GM18909 (cell line): ENCODE data around the gene QRSL1.
"Not testable (repeated sequence)": the region's sequence is repeated elsewhere in the genome, so short reads cannot be mapped to it uniquely, and the experiment has no call there.

Source experiments
- ATAC-seq: cut with Tn5 transposase; IDR thresholded peaks from one replicate; pipeline ENCODE4 v1.9.1; 2021; ENCODE audit warnings: mild to moderate bottlenecking; ENCODE audit not compliant: unreplicated experiment, poor library complexity

The QRSL1 gene

DNA sequence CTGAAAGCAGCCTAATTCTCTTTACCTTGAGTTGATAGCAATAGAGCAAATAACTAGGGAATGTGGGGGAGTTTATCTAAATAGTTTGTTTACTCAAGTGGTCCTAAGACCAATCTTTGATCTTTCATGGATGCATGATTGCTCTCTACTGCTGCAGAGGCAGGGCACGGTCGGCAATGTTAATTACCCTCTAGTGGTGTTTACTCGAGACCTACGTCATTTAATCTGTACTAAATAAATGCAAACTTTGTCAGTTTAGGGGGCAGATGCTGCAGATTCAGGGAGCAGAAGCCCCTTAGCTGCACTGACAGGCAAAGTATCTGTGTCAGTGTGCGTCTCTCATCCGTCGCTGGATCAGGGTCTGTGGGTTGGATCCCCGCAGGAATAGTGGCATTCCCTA lies 7.0 kb upstream of the QRSL1 start:
- ATAC-seq: no peak

DNA sequence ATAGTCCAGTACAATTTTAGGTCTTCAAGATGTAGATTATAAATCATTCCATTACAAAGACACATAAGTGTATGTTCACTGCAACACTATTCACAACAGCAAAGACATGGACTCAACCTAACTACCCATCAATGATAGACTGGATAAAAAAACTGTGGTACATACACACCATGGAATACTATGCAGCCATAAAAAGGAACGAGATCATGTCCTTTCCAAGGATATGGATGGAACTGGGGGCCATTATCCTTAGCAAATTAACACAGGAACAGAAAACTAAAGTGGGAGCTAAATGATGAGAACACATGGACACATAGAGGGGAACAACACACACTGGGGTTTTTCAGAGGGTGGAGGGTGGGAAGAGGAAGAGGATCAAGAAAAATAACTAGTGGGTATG lies 6.3 kb upstream of the QRSL1 start:
- ATAC-seq: no peak

DNA sequence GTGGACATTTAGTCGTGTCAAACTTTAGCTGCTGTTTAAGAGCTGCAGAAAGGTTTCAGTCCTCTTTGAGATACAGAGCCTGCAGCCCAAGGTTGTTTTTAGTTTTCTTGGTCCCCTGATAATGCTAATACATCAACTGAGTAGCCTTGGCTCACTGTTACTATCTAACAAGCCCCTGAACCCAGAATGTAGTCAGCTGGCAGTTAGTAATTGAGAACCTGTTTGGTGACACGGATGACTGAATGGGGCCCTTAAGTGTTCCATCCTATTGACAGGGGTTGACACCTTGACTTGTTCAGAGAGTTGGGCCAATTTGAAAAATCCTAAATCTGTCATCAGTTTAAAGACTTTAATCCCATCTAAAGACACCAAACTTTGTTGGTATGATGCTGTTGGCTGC lies 2.9 kb upstream of the QRSL1 start:
- ATAC-seq: peak; percentile 39

DNA sequence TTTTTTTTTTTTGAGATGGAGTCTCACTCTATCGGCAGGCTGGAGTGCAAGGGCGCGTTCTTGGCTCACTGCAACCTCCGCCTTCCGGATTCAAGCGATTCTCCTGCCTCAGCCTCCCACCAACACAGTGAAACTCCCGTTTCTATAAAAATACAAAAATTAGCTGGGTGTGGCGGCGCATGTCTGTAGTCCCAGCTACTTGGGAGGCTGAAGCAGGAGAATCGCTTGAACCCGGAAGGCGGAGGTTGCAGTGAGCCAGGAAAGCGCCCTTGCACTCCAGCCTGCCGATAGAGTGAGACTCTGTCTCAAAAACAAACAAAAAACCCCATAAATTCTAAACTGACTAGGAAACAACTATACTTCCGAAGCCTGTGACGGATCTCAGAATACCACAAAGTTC lies 1.6 kb upstream of the QRSL1 start:
- ATAC-seq: not testable (repeated sequence)

DNA sequence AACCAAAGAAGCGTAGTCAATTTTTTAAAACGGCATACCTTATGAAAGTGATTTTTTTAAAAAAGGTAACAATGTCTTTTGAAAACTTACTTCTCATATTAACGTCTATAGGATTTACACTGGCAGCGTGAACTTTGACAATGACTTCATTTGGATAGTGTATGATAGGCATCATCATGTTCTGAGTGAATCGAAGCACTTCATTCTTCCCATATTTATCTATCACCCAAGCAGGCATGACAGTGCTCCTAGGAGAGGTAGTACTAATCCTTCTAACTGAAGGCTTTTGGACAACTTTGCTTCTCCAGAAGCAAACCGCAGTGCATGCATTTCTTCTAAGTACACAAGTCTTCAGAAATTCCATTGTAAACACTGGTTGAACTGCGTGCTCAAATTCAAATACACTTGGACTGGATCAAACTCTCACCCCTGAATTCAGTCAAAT lies 698 bp upstream of the QRSL1 start:
- ATAC-seq: peak; percentile 1

DNA sequence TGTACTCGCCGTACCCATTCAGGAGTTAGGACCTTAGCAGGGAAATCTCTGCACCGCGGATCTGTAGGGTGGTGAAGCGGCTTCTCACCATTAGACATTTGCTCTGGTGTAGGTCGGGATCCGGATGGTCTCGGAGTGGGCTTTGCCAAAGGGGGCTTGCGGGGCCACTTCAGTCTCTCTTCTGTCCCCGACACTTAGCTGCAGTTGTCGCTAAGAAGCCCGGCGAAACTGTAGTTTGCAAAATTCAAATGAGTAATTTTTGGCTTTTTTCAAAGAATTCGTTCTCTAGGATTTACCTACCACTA lies 433 bp downstream of the QRSL1 start:
- no peak for ATAC-seq

DNA sequence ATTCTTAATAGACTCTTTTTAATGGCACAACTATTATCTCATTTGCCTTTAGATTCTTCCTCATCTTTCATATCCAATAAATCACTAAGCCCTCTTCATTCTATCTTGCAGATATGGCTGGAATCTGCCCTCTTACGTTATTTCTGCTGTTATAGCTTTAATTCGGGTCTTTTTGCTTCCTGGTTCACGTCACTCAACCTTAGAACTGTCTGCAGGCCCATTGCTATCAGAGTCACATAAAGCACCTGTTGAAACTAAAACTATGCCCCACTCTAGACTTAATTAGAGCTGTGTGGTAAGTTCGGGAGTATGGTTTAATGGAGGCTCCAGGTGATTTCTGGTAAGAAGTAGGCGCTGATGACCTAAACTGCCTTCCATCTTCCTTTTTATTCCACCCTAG lies 988 bp downstream of the QRSL1 start:
- no peak for ATAC-seq

DNA sequence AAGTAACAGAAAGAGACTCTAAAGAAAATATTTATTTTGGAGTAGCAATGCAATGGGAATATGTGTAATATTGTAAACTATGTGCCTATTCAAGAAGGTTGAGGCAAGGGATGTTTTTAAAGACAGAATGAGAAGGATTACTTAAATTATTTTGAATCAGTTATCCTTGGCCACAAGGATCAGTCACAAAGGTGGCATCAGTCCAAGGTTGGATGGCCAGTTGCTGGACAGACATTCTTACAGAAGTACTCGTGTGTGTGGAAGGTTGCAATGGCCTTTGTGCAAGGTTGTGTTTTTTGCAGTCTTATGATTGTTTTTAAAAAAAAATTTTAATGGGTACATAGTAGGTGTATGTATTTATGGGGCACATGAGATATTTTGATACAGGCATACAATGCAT lies 2.0 kb downstream of the QRSL1 start:
- no peak for ATAC-seq

DNA sequence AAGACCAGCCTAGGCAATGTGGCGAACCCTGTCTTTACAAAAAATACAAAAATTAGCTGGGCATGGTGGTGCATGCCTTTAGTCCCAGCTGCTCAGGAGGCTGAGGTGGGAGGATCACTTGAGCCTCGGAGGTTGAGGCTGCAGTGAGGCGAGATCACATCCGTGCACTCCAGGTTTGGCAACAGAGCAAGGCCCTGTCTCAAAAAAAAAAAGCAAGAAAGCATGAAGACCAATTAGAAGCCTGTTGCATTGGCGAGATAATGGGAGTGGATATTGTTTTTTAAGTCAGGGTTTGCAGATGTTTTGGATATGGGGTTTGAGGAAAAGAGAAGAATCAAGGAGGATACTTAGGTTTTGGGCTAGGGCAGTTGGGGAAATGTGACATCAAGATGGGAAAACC lies 5.2 kb downstream of the QRSL1 start:
- no peak for ATAC-seq

DNA sequence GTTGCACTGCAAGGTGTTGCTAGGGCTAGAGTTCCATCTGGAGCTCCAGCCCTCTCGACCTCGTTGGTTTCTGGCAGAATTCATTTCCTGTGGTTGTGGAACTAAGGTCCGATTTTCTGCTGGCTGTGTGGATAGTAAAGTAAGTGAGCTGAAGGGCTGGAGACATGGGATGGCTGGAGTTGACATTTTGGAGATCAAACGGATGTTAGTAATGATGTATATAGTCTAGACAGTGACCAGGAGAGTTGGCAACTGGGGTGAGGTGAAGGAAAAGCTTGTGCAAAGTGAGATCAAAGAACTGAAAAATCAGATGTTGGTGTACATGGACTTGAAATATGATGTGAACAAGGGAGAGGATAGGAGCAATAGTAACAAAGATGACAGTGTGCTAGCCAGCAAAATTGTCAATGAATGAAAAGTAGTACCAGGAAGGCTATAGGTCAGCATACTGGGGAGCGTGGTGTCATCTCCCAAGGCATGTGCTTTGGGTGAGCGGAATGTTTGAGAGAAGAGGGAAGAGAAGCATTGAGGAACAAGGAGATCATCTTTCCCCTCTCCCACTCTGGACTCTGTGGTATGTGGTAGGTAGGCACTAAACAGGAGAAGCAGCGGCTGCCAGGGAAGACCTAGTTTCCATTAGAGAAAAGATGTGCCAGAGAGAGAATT lies 7.8 kb downstream of the QRSL1 start:
- ATAC-seq: peak; percentile 35

DNA sequence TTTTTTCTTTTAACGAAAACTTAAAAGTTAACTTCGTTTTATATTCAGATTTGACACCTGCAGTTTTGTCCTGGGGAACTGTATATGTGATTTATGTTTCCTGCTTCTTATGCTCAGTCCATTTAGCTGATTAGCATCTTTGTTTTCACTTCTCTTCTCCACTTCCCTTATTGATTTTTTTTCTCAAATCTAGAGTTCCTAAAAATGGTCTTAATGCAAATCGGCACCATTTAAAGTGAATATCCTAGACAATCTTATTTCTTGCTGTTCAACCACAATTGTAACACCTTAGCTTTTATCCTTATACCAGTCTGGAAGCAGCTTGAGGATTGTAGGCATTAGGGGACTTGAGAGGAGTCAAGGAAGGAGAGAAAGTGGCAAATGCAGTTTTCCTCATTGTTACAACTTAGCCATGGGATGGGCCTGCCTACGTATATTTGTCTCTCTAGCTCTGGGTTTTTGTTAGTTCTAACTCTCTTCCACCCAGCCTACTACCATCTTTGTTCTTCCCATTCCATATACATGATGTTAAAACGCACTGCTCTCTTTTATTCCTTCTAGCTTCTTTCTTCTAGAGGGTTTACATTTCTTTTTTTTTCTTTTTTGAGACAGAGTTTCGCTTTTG lies 8.5 kb downstream of the QRSL1 start:
- peak; percentile 73 for ATAC-seq

DNA sequence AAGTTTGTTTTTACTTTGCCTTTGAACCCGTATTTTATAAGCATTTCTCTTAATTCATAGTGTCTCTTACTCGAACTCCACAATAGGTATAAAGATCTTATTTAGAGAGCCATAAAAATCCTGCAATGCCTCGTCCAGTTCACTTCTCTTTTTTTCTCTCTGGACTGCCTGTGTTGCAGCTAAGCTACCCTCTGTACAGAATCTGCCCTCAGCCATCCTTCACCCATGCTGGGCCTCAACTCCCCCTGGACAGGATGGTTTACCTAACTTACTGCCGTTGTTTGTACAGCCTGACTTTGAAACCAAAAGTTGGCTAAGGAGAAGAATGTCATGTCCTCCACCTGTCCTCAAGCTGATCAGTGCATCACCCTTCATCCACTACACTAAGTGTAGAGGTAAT lies 10.4 kb downstream of the QRSL1 start:
- ATAC-seq: no peak

DNA sequence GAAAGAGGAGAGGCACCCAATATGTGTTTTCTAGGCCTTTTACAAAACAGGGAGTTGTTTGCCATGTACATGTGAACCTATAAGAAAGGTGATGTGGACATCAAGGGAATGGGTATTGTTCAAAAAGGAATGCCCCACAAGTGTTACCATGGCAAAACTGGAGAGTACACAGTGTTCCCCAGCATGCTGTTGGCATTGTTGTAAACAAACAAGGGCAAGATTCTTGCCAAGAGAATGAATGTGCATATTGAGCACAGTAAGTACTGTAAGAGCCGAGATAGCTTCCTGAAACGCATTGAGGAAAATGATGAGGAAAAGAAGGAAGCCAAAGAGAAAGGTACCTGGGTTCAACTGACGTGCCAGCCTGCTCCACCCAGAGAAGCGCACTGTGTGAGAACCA lies 13.1 kb downstream of the QRSL1 start:
- ATAC-seq: no peak

DNA sequence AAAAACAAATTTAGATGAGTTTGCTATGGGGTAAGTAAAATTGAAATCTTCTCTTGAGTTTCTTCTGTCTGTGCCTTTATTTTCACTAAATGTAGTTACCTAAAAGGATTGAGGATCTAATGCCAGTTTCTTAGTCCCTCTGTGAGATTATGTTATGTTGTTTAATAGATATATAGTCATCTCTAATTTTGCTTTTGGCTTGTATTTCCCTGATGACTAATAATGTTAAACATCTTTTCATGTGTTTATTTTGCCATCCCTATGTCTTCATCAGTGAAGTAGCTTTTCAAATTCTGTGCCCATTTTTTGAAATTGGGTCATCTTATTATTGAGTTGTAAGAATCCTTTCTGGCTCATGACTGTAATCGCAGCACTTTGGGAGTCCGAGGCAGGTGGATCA lies 13.7 kb downstream of the QRSL1 start:
- no peak for ATAC-seq

DNA sequence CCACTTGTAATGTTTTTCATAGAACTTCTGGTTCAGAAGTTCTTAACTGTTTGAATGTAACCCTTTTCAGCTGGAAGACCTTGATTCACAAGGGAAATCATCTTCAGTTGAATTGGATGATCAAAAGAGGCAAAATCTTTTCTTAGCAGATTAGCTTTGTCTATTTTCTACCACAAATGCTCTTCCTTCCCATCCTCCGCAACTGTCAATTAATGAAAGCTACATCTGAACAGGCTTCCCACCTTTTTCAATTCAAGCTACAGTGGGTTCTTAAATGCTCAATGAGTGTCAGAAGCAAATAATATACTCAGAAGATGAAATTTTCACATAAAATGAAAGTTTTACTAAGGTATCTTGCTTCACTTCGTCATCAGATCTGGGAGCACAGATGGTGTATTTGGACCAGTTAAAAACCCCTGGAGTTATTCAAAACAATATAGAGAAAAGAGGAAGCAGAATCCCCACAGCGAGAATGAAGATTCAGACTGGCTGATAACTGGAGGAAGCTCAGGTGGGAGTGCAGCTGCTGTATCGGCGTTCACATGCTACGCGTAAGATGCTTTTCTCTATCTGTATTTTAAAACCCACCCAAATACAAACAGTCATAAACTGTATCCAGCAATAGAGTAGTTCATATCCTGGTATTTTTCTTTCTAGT lies 19.4 kb downstream of the QRSL1 start:
- peak; percentile 65 for ATAC-seq

DNA sequence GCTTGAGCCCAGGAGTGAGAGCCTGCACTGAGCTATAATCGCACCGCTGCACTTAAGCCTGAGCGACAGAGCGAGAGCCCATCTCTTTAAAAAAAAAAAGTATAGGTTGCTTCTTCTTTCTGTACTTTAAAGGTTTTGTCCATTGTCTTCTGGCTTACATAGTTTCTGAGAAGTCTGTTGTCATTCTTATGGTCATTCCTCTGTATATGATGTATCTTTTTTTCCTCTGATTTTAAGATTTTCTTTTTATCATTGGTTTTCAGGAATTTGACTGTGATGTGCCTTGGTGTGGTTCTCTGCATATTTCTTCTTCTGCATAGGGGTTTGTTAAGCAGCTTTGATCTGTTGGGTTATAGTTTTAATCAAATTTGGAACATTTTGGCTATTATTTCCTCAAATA lies 29.1 kb downstream of the QRSL1 start:
- ATAC-seq: no peak

DNA sequence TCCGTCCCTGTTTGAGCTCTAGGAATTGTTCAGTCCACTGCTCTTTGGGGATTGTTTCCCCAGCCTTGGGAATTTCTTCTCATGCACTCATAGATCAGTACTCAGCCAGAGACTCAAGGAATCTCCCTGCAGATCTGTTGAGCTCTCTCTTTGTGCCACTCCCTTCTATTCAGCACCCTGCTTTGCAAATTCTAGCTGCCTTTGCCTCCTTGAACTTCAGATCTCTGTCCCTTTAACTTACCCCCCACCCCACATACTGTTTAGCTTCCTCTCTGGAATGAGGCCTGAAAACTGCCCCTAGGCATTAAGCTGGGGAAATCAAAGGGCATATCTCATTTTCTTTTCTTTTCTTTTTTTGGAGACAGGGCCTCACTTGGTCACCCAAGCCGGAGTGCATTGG lies 30.5 kb downstream of the QRSL1 start:
- no peak for ATAC-seq

DNA sequence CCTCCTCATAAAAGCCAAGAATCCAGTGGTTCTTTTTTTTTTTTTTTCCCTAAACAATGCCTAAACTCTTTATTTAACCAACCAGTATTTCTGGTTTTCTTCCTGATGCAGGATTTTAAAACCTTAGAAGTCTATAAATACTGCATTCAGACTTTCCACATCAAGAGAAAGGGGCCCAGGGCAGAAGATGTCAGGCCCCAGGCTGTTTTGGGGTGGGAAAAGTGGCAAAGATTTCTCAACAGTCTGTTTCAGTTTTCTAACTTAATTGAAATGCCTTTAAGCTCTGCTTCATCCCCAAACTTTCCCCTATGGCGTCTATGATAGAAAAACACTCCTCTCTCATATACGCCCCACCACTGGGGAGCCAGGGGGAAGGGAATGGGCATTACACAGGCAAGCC lies 33.1 kb downstream of the QRSL1 start:
- ATAC-seq: no peak

DNA sequence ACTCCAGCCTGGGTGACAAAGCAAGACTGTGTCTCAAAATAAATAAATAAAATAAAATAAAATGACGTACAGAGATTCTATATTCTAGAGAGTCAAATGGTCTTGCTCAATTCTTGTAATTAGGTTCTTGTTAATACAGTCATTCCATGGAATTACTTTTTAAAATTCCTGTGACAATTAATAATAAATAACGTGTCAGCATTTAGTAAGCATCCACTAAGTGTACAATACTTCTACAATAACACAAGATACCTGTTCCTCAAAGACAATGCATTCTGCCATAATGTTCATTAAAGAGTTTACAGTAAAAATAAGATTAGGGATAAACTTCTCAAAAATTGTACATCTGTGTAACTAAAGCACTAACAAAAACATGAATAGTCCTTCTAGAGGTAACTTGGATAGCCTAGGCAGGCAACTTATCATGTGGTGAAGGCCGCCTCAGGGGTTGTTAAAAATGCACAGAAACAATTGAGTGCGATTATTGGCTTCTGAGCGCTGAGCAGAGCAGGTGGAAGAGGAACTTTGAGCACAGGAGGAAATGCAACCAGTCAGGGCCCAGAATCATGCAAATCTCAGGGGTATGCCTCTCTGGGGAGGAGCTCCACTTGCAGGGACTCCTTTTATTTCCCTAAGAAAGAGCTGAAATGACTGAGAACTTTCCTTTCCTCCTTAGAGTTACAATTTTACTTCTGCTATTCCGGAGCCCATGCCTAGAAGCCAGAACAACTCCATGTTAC lies 37.1 kb downstream of the QRSL1 start:
- ATAC-seq: peak; percentile 99

DNA sequence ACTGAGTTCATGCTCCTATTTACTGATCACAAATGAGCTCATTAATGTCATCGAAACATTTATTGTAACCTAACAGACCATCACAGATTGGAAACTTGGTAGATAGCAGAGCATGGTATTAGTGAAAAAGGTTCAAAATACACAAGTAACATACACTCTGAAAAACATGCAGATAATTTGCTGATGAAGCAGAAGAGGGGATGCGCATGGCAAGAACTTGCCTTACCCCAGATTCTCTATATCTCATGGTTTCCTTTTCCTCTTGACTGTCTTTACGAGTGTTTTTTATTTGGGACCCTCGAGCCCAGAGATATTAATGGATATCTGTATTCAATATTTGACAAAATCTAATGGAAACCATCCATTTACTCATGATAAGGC lies 37.6 kb downstream of the QRSL1 start:
- ATAC-seq: no peak

DNA sequence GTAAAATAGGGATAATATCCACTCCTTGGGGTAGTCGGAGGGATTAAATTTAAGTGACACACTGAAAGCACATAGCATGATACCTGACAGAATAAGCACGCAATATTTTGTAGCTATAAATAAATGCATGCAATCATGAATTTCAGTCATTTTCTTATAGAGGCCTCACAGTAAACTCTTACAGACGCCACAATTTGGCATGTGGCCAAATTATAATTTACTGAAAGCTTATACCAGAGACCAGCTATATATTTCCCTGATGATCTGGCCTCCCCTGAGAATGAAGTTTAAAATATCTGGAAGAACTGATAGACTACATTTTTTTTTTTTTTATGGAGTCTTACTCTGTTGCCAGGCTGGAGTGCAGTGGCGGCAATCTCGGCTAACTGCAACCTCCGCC lies 40.9 kb downstream of the QRSL1 start:
- no peak for ATAC-seq
